Stomach (tissue), 9 donors: Measurements from ENCODE around the gene ZBTB34. TPM values are rescaled to one million over a fixed set of nuclear protein-coding genes. Genes with fewer than 3 reads are reported as not detected.

Experiments used
- DNase-seq, 2 donors: peaks; one replicate each; pipeline versions ENCODE4 v3.0.0 to v3.0.0-alpha.2; 2013 to 2019
- H3K27ac ChIP-seq, 5 donors: fragments of 200-600 bp in 4 of 5; sonication (generic) in 4 of 5; one replicate each; pipeline ENCODE4 v1.5.1; 2013 to 2019; ENCODE audit warnings: mild to moderate bottlenecking in 1 of 5, moderate library complexity in 1 of 5
- H3K27me3 ChIP-seq, 3 donors: fragments of 200-600 bp; sonication (generic); one replicate each; pipeline ENCODE4 v1.5.1; 2017 to 2019; ENCODE audit warnings: mixed run types in 1 of 3
- H3K36me3 ChIP-seq, 4 donors: fragments of 200-600 bp; sonication (generic); 1 replicate in 3 of 4; 2 replicates in 1 of 4; pipeline ENCODE4 v1.5.1; 2016 to 2019
- H3K4me1 ChIP-seq, 4 donors: fragments of 200-600 bp; sonication (generic); one replicate each; pipeline ENCODE4 v1.5.1; 2016 to 2019
- H3K4me3 ChIP-seq, 4 donors: fragments of 200-600 bp; sonication (generic) in 3 of 4; one replicate each; pipeline ENCODE4 v1.5.1; 2016 to 2019; ENCODE audit warnings: mild to moderate bottlenecking in 1 of 4
- H3K9me3 ChIP-seq, 4 donors: fragments of 200-600 bp; sonication (generic); one replicate each; pipeline ENCODE4 v1.5.1; 2016 to 2019
- CTCF ChIP-seq, 7 experiments: fragments of 450-650 bp in 4 of 7; fragments of 200-600 bp in 3 of 7; sonication (generic) in 3 of 7; IDR thresholded peaks; one replicate each; pipeline ENCODE4 v1.5.1; 2016 to 2019; ENCODE audit warnings: antibody characterized with exemption in 7 of 7, control low read depth in 2 of 7, mild to moderate bottlenecking in 1 of 7
- EP300 ChIP-seq: sonication (generic); formaldehyde crosslinking; IDR thresholded peaks from one replicate; pipeline ENCODE4 v1.6.1; 2017; ENCODE audit warnings: antibody characterized with exemption
- POLR2A ChIP-seq, 4 donors: fragments of 450-650 bp; IDR thresholded peaks; one replicate each; pipeline ENCODE4 v1.6.1; 2016; ENCODE audit warnings: antibody characterized with exemption in 4 of 4, control low read depth in 2 of 4, mild to moderate bottlenecking in 1 of 4, moderate library complexity in 1 of 4
- POLR2AphosphoS5 ChIP-seq, 3 donors: sonication (generic); formaldehyde crosslinking; IDR thresholded peaks; one replicate each; pipeline ENCODE4 v1.6.1; 2016; ENCODE audit warnings: antibody characterized with exemption in 3 of 3
- WGBS, 5 donors: extraction: QIAGEN DNeasy Blood & Tissue Kit in 3 of 5; methylation state at CpG; one replicate each; pipeline versions ENCODE4 v1.1.5 to v1.1.7; 2013 to 2018; 5-methylcytosine and 5-hydroxymethylcytosine counted together
- intact Hi-C: fragments of 100-400 bp; cut with DNase I; formaldehyde crosslinking; loops from one replicate; pipeline ENCODE4 v1.15.1; 2023; ENCODE audit warnings: low total_unique reads
- polyA plus RNA-seq, 3 donors: library from polyadenylated mRNA; stranded (reverse); fragments of 200-250 nt; gene quantifications; one replicate each; pipeline ENCODE4 v1.2.3, GENCODE V29; 2013
- total RNA-seq, 5 donors: library from RNA; depleted of rRNA; stranded (reverse); fragments of >200 nt; gene quantifications; one replicate each; pipeline versions ENCODE4 v1.1.0 to v1.2.3, GENCODE V29; 2014 to 2016
- donor health status: healthy with polysubstance abuse.
- donor health status: Bipolar disorder and iron deficiency.
- donor health status: healthy.

ZBTB34 gene
- total and polyA plus RNA-seq, 8 donors: 0.92 to 25.7 (median 9.7) TPM

- TF ChIP-seq EP300 (no peak), POLR2A (IDR thresholded peaks at IDR 0.05) (no peak), CTCF (IDR thresholded peaks at IDR 0.05) (no peak), POLR2AphosphoS5 (IDR thresholded peaks at IDR 0.05) (no peak)
- DNase-seq: peak in 1 of 2 donors; percentile 37
- Histone ChIP-seq H3K27me3 (no peaks in the 10 kb centered on the region), H3K27ac (no peak overlapping the region), H3K4me3 (no peak overlapping the region), H3K4me1 (no peaks in the 10 kb centered on the region), H3K9me3 (no peaks in the 10 kb centered on the region), H3K36me3 (peaks cover 14 to 64% (median 62%) of the 10 kb centered on the region in 4 donors)
- intact Hi-C loops: no loop called here
- 70 to 87% (median 84%) methylated on average over 15 of the region's 15 CpGs for WGBS, 5 donors
These were observed 23.2 kb downstream of the ZBTB34 start for GRCh38 chr9:126883636-126884035.

GRCh38 chr9:126885131-126885641 lies 24.7 kb downstream of the ZBTB34 start:
- H3K27me3 ChIP-seq: no peaks in the 10 kb centered on the region
- no peaks in the 10 kb centered on the region for H3K9me3 ChIP-seq
- H3K4me3 ChIP-seq: no peak overlapping the region
- WGBS, 5 donors: 56 to 68% (median 61%) methylated on average over 6 of the region's 6 CpGs
- intact Hi-C loops: no loop called here
- H3K27ac ChIP-seq: peak overlapping the region in 1 of 5 donors; percentile 26
- DNase-seq: peak in 1 of 2 donors; percentile 68
- no peak for TF ChIP-seq POLR2AphosphoS5 (IDR thresholded peaks at IDR 0.05)
- no peak for TF ChIP-seq POLR2A (IDR thresholded peaks at IDR 0.05)
- TF ChIP-seq CTCF (IDR thresholded peaks at IDR 0.05): no peak
- TF ChIP-seq EP300: no peak
- H3K36me3 ChIP-seq: peaks cover 6 to 50% (median 48%) of the 10 kb centered on the region in 4 donors
- H3K4me1 ChIP-seq: no peaks in the 10 kb centered on the region

- DNase-seq: no peak
- no peak overlapping the region for H3K4me3 ChIP-seq
- H3K27ac ChIP-seq: no peak overlapping the region
- no peaks in the 10 kb centered on the region for H3K27me3 ChIP-seq
- peaks cover 0 to 40% (median 38%) of the 10 kb centered on the region in 4 donors for H3K36me3 ChIP-seq
- TF ChIP-seq POLR2A (IDR thresholded peaks at IDR 0.05) (no peak), CTCF (IDR thresholded peaks at IDR 0.05) (no peak), EP300 (no peak), POLR2AphosphoS5 (IDR thresholded peaks at IDR 0.05) (no peak)
- intact Hi-C loops: no loop called here
- no peaks in the 10 kb centered on the region for H3K9me3 ChIP-seq
- 73 to 86% (median 81%) methylated on average over 15 to 23 of the region's 23 CpGs for WGBS, 5 donors
- no peaks in the 10 kb centered on the region for H3K4me1 ChIP-seq
These were observed 25.8 kb downstream of the ZBTB34 start for GRCh38 chr9:126886034-126886822.

- no peak for TF ChIP-seq EP300
- TF ChIP-seq POLR2A (IDR thresholded peaks at IDR 0.05): no peak
- TF ChIP-seq POLR2AphosphoS5 (IDR thresholded peaks at IDR 0.05): no peak
- TF ChIP-seq CTCF (IDR thresholded peaks at IDR 0.05): no peak
- DNase-seq: no peak
- Histone ChIP-seq H3K9me3 (no peaks in the 10 kb centered on the region), H3K27me3 (no peaks in the 10 kb centered on the region), H3K36me3 (peaks cover 0 to 39% (median 31%) of the 10 kb centered on the region in 4 donors), H3K4me3 (no peak overlapping the region), H3K27ac (no peak overlapping the region), H3K4me1 (no peaks in the 10 kb centered on the region)
- intact Hi-C loops: no loop called here
- 84 to 95% (median 88%) methylated on average over 10 of the region's 10 CpGs for WGBS, 5 donors
These were observed 26.5 kb downstream of the ZBTB34 start for GRCh38 chr9:126886897-126887296.
